Transverse colon (tissue), 4 donors: ENCODE data around the gene TSPY2. TPM values are rescaled to one million over a fixed set of nuclear protein-coding genes. Genes with fewer than 3 reads are reported as not detected.
"Not testable (repeated sequence)": the region's sequence is repeated elsewhere in the genome, so short reads cannot be mapped to it uniquely, and the experiment has no call there.

Experiments used
- DNase-seq: peaks from one replicate; pipeline ENCODE4 v3.0.0-alpha.2; 2019
- H3K27ac ChIP-seq, 4 donors: fragments of 200-600 bp; sonication (generic); 2 replicates each; pipeline ENCODE4 v1.5.1; 2016 to 2018; ENCODE audit warnings: inconsistent platforms in 4 of 4
- H3K27me3 ChIP-seq: fragments of 200-600 bp; sonication (generic); 2 replicates; pipeline ENCODE4 v1.5.1; 2017; ENCODE audit warnings: inconsistent platforms
- H3K36me3 ChIP-seq, 4 donors: fragments of 200-600 bp; sonication (generic); 2 replicates each; pipeline ENCODE4 v1.5.1; 2017 to 2019; ENCODE audit warnings: inconsistent platforms in 4 of 4
- H3K4me1 ChIP-seq, 4 donors: fragments of 200-600 bp; sonication (generic); 2 replicates each; pipeline ENCODE4 v1.5.1; 2017 to 2020; ENCODE audit warnings: inconsistent platforms in 4 of 4
- H3K4me3 ChIP-seq, 4 donors: fragments of 200-600 bp; sonication (generic); 1 replicate in 1 of 4; 2 replicates in 3 of 4; pipeline versions ENCODE4 v1.5.1 to v1.6.1; 2017 to 2019; ENCODE audit warnings: inconsistent platforms in 4 of 4
- H3K9me3 ChIP-seq, 2 donors: fragments of 200-600 bp; sonication (generic); 2 replicates each; pipeline ENCODE4 v1.5.1; 2017 to 2019; ENCODE audit warnings: inconsistent platforms in 2 of 2
- WGBS, 2 donors: methylation state at CpG; one replicate each; pipeline ENCODE4 v1.1.5; 2018; ENCODE audit warnings: low coverage in 1 of 2; 5-methylcytosine and 5-hydroxymethylcytosine counted together
- in situ Hi-C, 4 donors: fragments of 200-750 bp; cut with MboI; loops; one replicate each; pipeline versions ENCODE4 v1.15.0 to v1.15.1; 2017; ENCODE audit warnings: low sequenced_read_pairs in 3 of 4, low pct_ligation_motif_present in 1 of 4, low pct_unique_long_range_greater_than_20kb in 1 of 4
- intact Hi-C: fragments of 100-400 bp; cut with DNase I; formaldehyde crosslinking; loops from one replicate; pipeline ENCODE4 v1.15.1; 2023; ENCODE audit warnings: low total_unique reads
- total RNA-seq, 4 donors: library from RNA; depleted of rRNA; stranded (reverse); fragments of >200 nt; gene quantifications; one replicate each; pipeline ENCODE4 v1.1.0, GENCODE V29; 2016

TSPY2 gene, protein sequence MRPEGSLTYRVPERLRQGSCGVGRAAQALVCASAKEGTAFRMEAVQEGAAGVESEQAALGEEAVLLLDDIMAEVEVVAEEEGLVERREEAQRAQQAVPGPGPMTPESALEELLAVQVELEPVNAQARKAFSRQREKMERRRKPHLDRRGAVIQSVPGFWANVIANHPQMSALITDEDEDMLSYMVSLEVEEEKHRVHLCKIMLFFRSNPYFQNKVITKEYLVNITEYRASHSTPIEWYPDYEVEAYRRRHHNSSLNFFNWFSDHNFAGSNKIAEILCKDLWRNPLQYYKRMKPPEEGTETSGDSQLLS
- not detected for total RNA-seq

DNA sequence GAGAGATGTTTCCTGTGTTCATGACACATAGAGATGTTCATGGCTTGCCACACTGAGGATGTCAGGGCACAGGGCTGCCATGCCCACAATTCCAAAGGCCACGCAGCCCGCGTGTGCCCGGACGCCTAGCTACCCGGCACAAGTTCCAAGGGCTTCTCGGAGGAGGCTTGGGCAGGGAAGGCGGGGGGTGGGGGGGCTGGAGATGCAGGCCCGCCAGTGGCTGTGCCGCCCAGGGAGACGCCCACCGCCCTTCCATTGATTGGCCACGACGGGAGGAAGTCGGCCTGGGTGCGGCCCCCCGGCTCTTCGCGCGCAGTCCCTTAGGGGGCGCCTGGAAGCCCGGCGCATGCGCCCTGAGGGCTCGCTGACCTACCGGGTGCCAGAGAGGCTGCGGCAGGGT lies at the start of gene TSPY2:
Gene TSPY2, plus strand, starts transcription at position 301 of the 400 bp plus-strand sequence. Its CDS starts 46 bp downstream, at position 347.
- H3K27me3 ChIP-seq, in situ Hi-C loops, H3K9me3 ChIP-seq, H3K4me3 ChIP-seq, H3K36me3 ChIP-seq, DNase-seq, intact Hi-C loops, H3K27ac ChIP-seq, H3K4me1 ChIP-seq: not testable (repeated sequence)
- WGBS, 2 donors, result no CpG with 5 or more reads among the region's 27 CpGs

DNA sequence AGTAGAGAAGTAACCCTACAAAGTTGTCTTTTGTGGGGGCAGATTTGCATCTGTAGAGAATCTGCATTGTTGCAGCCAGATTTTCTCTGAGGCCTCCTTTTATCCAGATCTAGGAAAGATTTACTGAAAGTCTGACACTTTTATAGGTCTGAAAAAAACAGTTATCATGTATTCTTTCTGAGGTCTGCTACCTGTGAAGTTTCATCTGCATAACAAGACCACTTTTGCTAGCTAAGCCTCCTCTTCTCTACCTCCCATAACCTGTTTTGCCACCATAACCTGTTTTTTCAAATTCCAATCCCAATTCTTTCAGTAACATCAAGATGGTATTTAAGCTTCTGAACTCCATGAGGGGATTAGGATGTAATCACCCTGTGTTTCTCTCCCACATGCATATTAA lies 36.5 kb upstream of the TSPY2 start:
- H3K27me3 ChIP-seq, H3K9me3 ChIP-seq, H3K4me3 ChIP-seq, H3K36me3 ChIP-seq, in situ Hi-C loops, intact Hi-C loops, H3K27ac ChIP-seq, H3K4me1 ChIP-seq, DNase-seq: not testable (repeated sequence)

DNA sequence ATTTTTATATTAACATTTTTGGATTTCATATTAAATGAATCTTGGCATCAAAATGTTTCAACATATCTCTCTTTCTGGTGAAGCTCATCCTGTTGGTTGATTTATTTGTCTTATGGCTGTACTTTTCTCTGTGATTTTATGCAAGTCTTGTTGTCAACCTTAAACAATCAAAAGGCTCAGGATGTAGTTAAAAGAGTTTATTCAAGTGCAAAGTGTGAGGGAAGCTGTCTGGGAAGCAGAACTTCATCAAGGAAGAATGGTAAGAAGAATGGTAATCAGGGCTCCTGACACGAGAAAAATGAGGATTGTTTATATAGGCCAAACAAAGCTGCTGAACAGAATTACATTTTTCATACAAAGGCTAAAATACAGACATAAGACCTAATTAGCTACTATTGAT lies 29.0 kb upstream of the TSPY2 start:
- H3K36me3 ChIP-seq, H3K9me3 ChIP-seq, H3K4me1 ChIP-seq, intact Hi-C loops, H3K4me3 ChIP-seq, H3K27ac ChIP-seq, in situ Hi-C loops, H3K27me3 ChIP-seq, DNase-seq: not testable (repeated sequence)
- WGBS, 2 donors, result 0% methylated on average over 1 of the region's 1 CpG; no CpG with 5 or more reads in 1 of the 2 donors

GRCh38 chrY:6269839-6270238 lies 23.8 kb downstream of the TSPY2 start:
- intact Hi-C loops, in situ Hi-C loops, H3K4me1 ChIP-seq, DNase-seq, H3K4me3 ChIP-seq, H3K27me3 ChIP-seq, H3K9me3 ChIP-seq, H3K27ac ChIP-seq, H3K36me3 ChIP-seq: not testable (repeated sequence)
- no CpG with 5 or more reads among the region's 4 CpGs for WGBS, 2 donors
